Neuronal stem cell (in vitro differentiated cells): ENCODE measurements around the gene DPH3. TPM values are rescaled to one million over a fixed set of nuclear protein-coding genes. Genes with fewer than 3 reads are reported as not detected.
"Not testable (repeated sequence)": the region's sequence is repeated elsewhere in the genome, so short reads cannot be mapped to it uniquely, and the experiment has no call there.

ENCODE experiments used
- DNase-seq: peaks from one replicate; pipeline ENCODE4 v3.0.0-alpha.2; 2013; ENCODE audit warnings: low spot score
- H2AFZ ChIP-seq: one replicate; pipeline ENCODE4 v1.6.1; 2013; ENCODE audit warnings: mild to moderate bottlenecking, low read length, inconsistent platforms
- H2AK5ac ChIP-seq: 2 replicates; pipeline ENCODE4 v1.6.1; 2013; ENCODE audit warnings: low read depth, mild to moderate bottlenecking, inconsistent platforms, low read length, moderate library complexity, mixed read lengths
- H2BK120ac ChIP-seq: 2 replicates; pipeline ENCODE4 v1.6.1; 2013; ENCODE audit warnings: low read depth, mild to moderate bottlenecking, inconsistent platforms, low read length, moderate library complexity, mixed read lengths
- H2BK12ac ChIP-seq: one replicate; pipeline ENCODE4 v1.6.1; 2013; ENCODE audit warnings: low read length, inconsistent platforms
- H2BK15ac ChIP-seq: 2 replicates; pipeline ENCODE4 v1.6.1; 2013; ENCODE audit warnings: mild to moderate bottlenecking, low read length, inconsistent platforms, mixed read lengths
- H2BK5ac ChIP-seq: one replicate; pipeline ENCODE4 v1.6.1; 2013; ENCODE audit warnings: inconsistent platforms, mild to moderate bottlenecking, low read length, moderate library complexity
- H3K14ac ChIP-seq: one replicate; pipeline ENCODE4 v1.6.1; 2013; ENCODE audit warnings: low read length, inconsistent platforms
- H3K18ac ChIP-seq: 2 replicates; pipeline ENCODE4 v1.6.1; 2013; ENCODE audit warnings: low read length, inconsistent platforms
- H3K23ac ChIP-seq: 2 replicates; pipeline ENCODE4 v1.6.1; 2013; ENCODE audit warnings: low read depth, mild to moderate bottlenecking, mixed read lengths, low read length, inconsistent platforms; ENCODE audit not compliant: poor library complexity
- H3K27ac ChIP-seq: replicated peaks from 3 replicates; pipeline ENCODE4 v1.5.1; 2013; ENCODE audit warnings: low read length, inconsistent platforms
- H3K27me3 ChIP-seq, 3 experiments: 2 replicates each; pipeline ENCODE4 v1.6.1; 2013; ENCODE audit warnings: low read length in 3 of 3, mild to moderate bottlenecking in 2 of 3, inconsistent platforms in 1 of 3, low read depth in 1 of 3, mixed read lengths in 1 of 3, moderate library complexity in 1 of 3; ENCODE audit not compliant: control insufficient read depth in 3 of 3, insufficient read depth in 3 of 3
- H3K36me3 ChIP-seq, 2 donors: replicated peaks in 1 of 2; 2 replicates each; pipeline ENCODE4 v1.6.1; 2013; ENCODE audit warnings: low read length in 2 of 2; ENCODE audit not compliant: control insufficient read depth in 2 of 2, insufficient read depth in 2 of 2
- H3K4ac ChIP-seq: 2 replicates; pipeline ENCODE4 v1.6.1; 2013; ENCODE audit warnings: inconsistent platforms, mild to moderate bottlenecking, low read length, moderate library complexity
- H3K4me1 ChIP-seq, 2 donors: 1 replicate in 1 of 2; 2 replicates in 1 of 2; pipeline ENCODE4 v1.6.1; 2013; ENCODE audit warnings: low read length in 2 of 2, low read depth in 1 of 2; ENCODE audit not compliant: control insufficient read depth in 2 of 2, insufficient read depth in 1 of 2
- H3K4me2 ChIP-seq: one replicate; pipeline ENCODE4 v1.6.1; 2013; ENCODE audit warnings: mild to moderate bottlenecking, low read length, inconsistent platforms; ENCODE audit not compliant: insufficient read depth, poor library complexity, severe bottlenecking
- H3K4me3 ChIP-seq, 2 donors: 2 replicates each; pipeline ENCODE4 v1.5.1; 2013; ENCODE audit warnings: low read length in 2 of 2, mild to moderate bottlenecking in 2 of 2, inconsistent platforms in 1 of 2, moderate library complexity in 1 of 2
- H3K79me1 ChIP-seq: one replicate; pipeline ENCODE4 v1.6.1; 2013; ENCODE audit warnings: low read depth, mild to moderate bottlenecking, inconsistent platforms, low read length, moderate library complexity
- H3K9ac ChIP-seq: one replicate; pipeline ENCODE4 v1.6.1; 2013; ENCODE audit warnings: mild to moderate bottlenecking, low read depth, low read length, inconsistent platforms; ENCODE audit not compliant: poor library complexity
- H3K9me3 ChIP-seq, 2 donors: replicated peaks in 1 of 2; 2 replicates each; pipeline versions ENCODE3 to v1.6.1; 2013; ENCODE audit warnings: low read length in 2 of 2, mild to moderate bottlenecking in 2 of 2, inconsistent platforms in 1 of 2, low read depth in 1 of 2, mixed read lengths in 1 of 2, moderate library complexity in 1 of 2; ENCODE audit not compliant: control insufficient read depth in 2 of 2, insufficient read depth in 1 of 2
- H4K8ac ChIP-seq: one replicate; pipeline ENCODE4 v1.6.1; 2013; ENCODE audit warnings: low read depth, mild to moderate bottlenecking, inconsistent platforms, low read length, moderate library complexity
- H4K91ac ChIP-seq: one replicate; pipeline ENCODE4 v1.6.1; 2013; ENCODE audit warnings: low read length, low read depth, mild to moderate bottlenecking, inconsistent platforms; ENCODE audit not compliant: poor library complexity
- WGBS, 2 donors: extraction: QIAGEN DNeasy Blood & Tissue Kit; methylation state at CpG; one replicate each; pipeline ENCODE4 v1.1.7; 2013; ENCODE audit warnings: missing lambda C conversion rate in 2 of 2, mixed read lengths in 1 of 2; ENCODE audit not compliant: insufficient read length in 2 of 2, insufficient replicate concordance in 1 of 2; ENCODE audit errors: extremely low coverage in 2 of 2; 5-methylcytosine and 5-hydroxymethylcytosine counted together
- polyA plus RNA-seq, 2 experiments: library from polyadenylated mRNA; stranded (reverse); fragments of 200-250 nt; gene quantifications; one replicate each; pipeline ENCODE4 v1.2.3, GENCODE V29; 2013

The DPH3 gene
- 26.4 TPM for polyA plus RNA-seq (2013, experiment 1 of 2)
- polyA plus RNA-seq (2013, experiment 2 of 2): 25.8 TPM

DNA sequence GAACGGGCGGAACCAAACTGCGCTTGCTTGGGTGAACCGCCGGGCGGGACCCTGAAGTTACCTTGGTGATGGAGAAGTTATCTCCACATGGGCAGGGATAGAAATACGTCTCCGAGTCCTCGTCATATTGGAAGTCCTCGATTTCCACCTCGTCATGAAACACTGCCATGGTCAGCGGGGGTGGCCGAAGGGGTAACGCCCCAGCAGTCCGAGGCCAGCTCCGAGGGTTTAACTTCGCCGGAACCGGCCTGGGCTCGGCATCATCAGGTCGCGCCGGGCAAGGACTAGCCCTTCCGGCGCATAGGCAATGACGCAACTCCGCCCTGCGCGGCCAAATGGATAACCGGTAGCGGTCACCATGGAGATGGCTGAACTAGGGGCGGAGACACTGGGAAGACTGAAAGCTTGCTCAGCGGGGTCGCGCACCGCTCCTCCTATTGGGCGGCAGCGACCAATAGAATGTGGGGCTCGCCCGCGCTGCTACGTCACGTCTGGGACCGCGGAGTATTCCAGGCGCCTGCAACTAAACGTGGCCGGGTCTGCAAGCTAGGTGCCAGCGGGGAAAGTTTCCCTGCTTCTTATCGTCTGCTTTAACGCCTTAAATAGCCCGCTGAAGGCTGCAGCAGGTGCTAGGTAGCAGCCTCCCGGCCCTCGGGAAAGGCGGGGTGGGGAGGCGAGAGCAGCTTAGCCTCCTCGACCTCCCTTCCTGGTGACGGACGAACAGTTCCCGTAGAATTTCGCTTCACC, at the start of gene DPH3, which contains the start of gene OXNAD1:
Gene DPH3, minus strand, starts transcription at position 236 of the 747 bp plus-strand sequence. Its CDS starts 67 bp downstream, at position 169.
Gene OXNAD1, plus strand, starts transcription at position 505 of the 747 bp plus-strand sequence. CDS start 5,741 bp downstream, outside the sequence.
- peak within 1 kb of the TSS; percentile 71 for H3K4ac ChIP-seq
- peak within 1 kb of the TSS; percentile 81 to 94 for H3K4me3 ChIP-seq
- H3K4me2 ChIP-seq: peak within 1 kb of the TSS; percentile 87
- peak; percentile 99 for DNase-seq
- H3K27ac ChIP-seq: no peak within 1 kb of the TSS
- peak within 1 kb of the TSS; percentile 74 for H4K8ac ChIP-seq
- H3K23ac ChIP-seq: peak within 1 kb of the TSS; percentile 90
- peak within 1 kb of the TSS; percentile 91 for H2BK5ac ChIP-seq
- no peaks in the 10 kb centered on the region for H3K27me3 ChIP-seq
- no CpG with 5 or more reads among the region's 61 CpGs for WGBS, 2 donors
- peak within 1 kb of the TSS; percentile 98 for H3K9ac ChIP-seq
- H3K36me3 ChIP-seq: peaks cover 0 to 28% of the 10 kb centered on the region in 2 donors
- peaks cover 2 to 3% of the 10 kb centered on the region in 2 donors for H3K4me1 ChIP-seq
- peak within 1 kb of the TSS; percentile 38 for H2AK5ac ChIP-seq
- peak within 1 kb of the TSS; percentile 85 for H3K14ac ChIP-seq
- no peak within 1 kb of the TSS for H2BK15ac ChIP-seq
- H2BK12ac ChIP-seq: no peak within 1 kb of the TSS
- no peaks in the 10 kb centered on the region for H3K9me3 ChIP-seq
- peak within 1 kb of the TSS; percentile 97 for H3K18ac ChIP-seq
- H3K79me1 ChIP-seq: peaks cover 7% of the 10 kb centered on the region
- no peak within 1 kb of the TSS for H4K91ac ChIP-seq
- peak within 1 kb of the TSS; percentile 92 for H2AFZ ChIP-seq
- H2BK120ac ChIP-seq: peak within 1 kb of the TSS; percentile 75

DNA sequence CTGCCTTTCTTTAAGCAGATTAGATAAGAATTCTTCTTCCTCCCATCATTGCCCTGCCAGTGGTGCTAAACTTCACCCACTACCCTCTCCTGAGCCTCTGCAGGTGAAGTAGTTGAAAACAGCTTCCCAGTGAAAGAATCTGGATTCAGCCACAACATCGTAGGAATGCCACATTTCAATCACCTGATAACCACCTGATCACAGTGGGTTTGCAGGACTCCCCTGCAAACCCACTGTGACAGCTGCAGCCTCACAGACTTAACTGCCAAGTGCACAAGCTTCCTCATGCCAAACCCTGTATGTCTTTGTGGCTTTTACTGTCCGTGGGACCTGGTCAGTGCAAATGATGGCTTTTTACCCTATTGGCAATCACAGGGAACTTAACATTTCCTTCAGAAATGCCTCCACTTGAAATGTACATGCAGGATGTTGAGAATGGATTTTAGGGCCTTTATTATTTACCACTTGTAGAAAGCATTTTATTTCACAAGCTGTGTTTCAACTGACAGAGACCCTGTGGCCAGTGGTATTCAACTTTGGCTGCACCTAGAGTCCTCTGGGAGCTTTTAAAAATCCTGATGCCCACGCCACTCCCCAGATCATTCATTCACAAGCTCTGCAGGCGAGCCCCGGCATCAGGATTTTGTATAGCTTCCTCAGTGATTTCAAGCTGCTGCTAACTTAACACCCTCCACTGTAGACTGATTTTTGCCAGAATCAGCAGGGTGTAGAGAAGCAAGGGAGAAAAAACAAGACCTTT, 49.3 kb upstream of the DPH3 start:
- no peak overlapping the region for H3K14ac ChIP-seq
- H2AK5ac ChIP-seq: no peak overlapping the region
- no peak overlapping the region for H2AFZ ChIP-seq
- H3K36me3 ChIP-seq: peaks cover 6 to 50% of the 10 kb centered on the region in 2 donors
- DNase-seq: no peak
- H2BK120ac ChIP-seq: no peak overlapping the region
- no peak overlapping the region for H3K9ac ChIP-seq
- no peak overlapping the region for H2BK15ac ChIP-seq
- H3K4me2 ChIP-seq: no peak overlapping the region
- no peak overlapping the region for H3K27ac ChIP-seq
- no peak overlapping the region for H3K18ac ChIP-seq
- peaks cover 0 to 3% of the 10 kb centered on the region in 2 donors for H3K4me1 ChIP-seq
- no peaks in the 10 kb centered on the region for H3K27me3 ChIP-seq
- H3K79me1 ChIP-seq: no peaks in the 10 kb centered on the region
- no peak overlapping the region for H3K23ac ChIP-seq
- WGBS, 2 donors: no CpG with 5 or more reads among the region's 5 CpGs
- H3K9me3 ChIP-seq: no peaks in the 10 kb centered on the region
- no peak overlapping the region for H2BK12ac ChIP-seq
- H4K8ac ChIP-seq: no peak overlapping the region
- H3K4ac ChIP-seq: no peak overlapping the region
- no peak overlapping the region for H2BK5ac ChIP-seq
- H4K91ac ChIP-seq: no peak overlapping the region
- no peak overlapping the region for H3K4me3 ChIP-seq

DNA sequence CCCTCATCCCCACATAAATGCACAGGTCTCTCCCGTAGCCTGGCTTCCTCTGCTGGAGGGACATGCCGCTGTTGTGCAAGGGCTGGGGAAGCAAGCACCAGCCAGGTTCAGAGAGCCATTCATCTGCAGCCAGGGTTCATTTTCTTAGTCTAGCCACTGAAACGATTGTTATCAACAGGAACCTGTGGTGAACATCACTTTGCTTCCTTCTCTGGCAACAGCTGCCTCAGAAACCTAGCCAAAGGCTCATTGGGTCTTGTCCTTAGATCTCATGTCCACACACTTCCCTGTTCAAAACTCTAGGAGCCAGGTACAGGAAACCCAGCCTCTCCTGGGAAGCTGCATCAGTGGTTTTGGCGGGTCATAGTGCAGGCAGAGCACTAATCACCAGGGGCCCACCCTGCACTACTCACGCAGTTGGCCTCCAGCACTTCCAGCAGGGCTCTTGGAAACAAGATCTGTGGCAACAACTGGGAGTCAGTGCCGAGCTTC, 47.3 kb upstream of the DPH3 start:
- H3K14ac ChIP-seq: peak overlapping the region; percentile 9
- H3K79me1 ChIP-seq: no peaks in the 10 kb centered on the region
- peaks cover 6 to 51% of the 10 kb centered on the region in 2 donors for H3K36me3 ChIP-seq
- no peak for DNase-seq
- no peaks in the 10 kb centered on the region for H3K9me3 ChIP-seq
- H2AK5ac ChIP-seq: peak overlapping the region; percentile 51
- no peak overlapping the region for H4K8ac ChIP-seq
- H3K4me2 ChIP-seq: no peak overlapping the region
- no peak overlapping the region for H3K27ac ChIP-seq
- H2BK15ac ChIP-seq: no peak overlapping the region
- peaks cover 0 to 3% of the 10 kb centered on the region in 2 donors for H3K4me1 ChIP-seq
- no CpG with 5 or more reads among the region's 6 CpGs for WGBS, 2 donors
- H3K23ac ChIP-seq: no peak overlapping the region
- H2BK120ac ChIP-seq: no peak overlapping the region
- H2BK5ac ChIP-seq: no peak overlapping the region
- no peak overlapping the region for H3K9ac ChIP-seq
- H3K4me3 ChIP-seq: no peak overlapping the region
- no peak overlapping the region for H3K18ac ChIP-seq
- no peak overlapping the region for H3K4ac ChIP-seq
- H2BK12ac ChIP-seq: no peak overlapping the region
- H4K91ac ChIP-seq: no peak overlapping the region
- no peaks in the 10 kb centered on the region for H3K27me3 ChIP-seq
- no peak overlapping the region for H2AFZ ChIP-seq

DNA sequence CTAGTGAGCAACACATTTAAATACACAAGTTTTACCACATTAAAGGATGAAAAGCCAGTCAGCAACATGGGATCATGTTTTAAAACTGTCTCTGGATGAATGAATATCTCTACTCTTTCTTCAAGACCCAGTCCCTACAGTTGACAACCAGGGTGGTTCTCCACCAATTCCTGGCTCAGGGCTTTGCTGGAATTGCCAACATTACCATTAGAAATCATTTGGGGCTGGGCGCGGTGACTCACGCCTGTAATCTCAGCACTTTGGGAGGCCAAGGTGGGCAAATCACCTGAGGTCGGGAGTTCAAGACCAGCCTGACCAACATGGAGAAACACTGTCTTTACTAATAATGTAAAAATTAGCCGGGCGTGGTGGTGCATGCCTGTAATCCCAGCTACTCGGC, 45.7 kb upstream of the DPH3 start:
- H2BK15ac ChIP-seq, H4K91ac ChIP-seq, H2BK12ac ChIP-seq, H3K27me3 ChIP-seq, DNase-seq, H3K23ac ChIP-seq, H3K4me2 ChIP-seq, H4K8ac ChIP-seq, H3K18ac ChIP-seq, H3K79me1 ChIP-seq, H3K4me1 ChIP-seq, H3K9ac ChIP-seq, H3K14ac ChIP-seq, H3K9me3 ChIP-seq, H2BK5ac ChIP-seq, H2BK120ac ChIP-seq, H3K27ac ChIP-seq, H2AFZ ChIP-seq, H2AK5ac ChIP-seq, H3K4ac ChIP-seq, H3K4me3 ChIP-seq: not testable (repeated sequence)
- peaks cover 6 to 50% of the 10 kb centered on the region in 2 donors for H3K36me3 ChIP-seq
- no CpG with 5 or more reads among the region's 7 CpGs for WGBS, 2 donors
